Measurements from ENCODE around the gene CARD6.
"Not testable (repeated sequence)": the region's sequence is repeated elsewhere in the genome, so short reads cannot be mapped to it uniquely, and the experiment has no call there.

Gene CARD6

DNA sequence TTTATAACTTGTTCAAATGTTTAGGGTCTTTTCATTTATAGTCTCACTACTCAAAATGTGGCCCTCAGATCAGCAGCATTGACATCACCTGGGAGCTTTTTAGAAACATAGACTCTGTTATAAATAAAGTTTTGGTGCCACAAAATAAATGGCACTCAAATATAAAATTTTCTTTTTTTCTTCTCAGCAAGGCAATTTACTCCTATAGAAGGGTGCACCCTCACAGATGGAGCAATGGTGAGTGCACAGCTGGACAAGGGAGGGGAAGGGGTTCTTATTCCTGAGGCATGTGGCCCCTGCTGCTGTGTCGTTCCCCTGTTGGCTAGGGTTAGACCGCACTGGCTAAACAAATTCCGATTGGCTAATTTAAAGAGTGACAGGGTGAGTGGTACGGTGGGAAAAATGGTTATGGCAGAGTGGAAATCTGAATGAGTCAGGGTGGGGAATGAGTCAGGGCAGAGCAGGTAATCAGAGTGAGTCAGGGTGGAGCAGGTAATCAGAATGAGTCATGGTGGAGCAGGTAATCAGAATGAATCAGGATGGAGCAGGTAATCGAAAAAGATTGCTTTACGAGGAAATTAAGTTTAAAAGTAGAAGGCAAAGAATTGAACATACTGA lies 36.3 kb downstream of the CARD6 start:
- TF ChIP-seq POLR2A (IDR thresholded peaks at IDR 0.05; ENCODE audit: low read depth, low read length): no peak
- DNase-seq (ENCODE audit: insufficient read length, low spot score) (no peak), FAIRE-seq (no peak)

DNA sequence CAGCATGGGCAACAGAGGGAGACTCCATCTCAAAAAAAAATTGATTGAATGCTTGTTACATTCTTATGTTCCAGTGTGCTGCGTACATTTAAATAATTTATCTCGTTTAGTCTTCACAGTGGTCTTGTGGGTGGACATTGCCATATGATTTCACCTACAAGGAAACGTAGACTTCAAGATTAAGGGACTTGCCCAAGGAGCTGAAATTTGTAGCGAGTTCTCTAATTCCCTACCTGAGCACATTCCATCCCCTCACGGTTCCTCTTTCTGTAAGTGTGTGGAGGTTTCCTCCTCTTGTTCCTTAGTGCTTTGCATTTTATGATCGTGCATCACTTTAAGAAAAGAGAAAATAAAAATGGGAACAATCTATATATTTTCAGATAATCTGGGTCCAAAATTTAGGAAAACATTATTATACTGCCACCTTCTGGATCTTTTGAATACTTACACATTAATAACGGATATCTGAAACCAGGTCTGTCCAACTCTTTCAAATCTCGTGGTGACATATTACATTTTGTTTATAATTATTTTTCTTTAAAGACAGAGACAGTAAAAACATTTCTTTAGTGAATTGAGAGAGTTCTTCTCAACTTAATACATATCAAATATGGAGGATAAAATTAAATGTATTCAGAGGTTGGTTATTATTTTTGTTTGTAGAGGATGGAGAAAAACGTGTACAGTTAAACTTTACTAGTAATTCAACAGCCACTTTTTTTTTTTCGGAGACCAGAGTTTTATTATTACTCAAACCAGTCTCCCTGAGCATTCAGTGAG lies 38.2 kb downstream of the CARD6 start:
- peak; percentile 11 for FAIRE-seq
- TF ChIP-seq POLR2A (IDR thresholded peaks at IDR 0.05; ENCODE audit: low read depth, low read length): no peak

DNA sequence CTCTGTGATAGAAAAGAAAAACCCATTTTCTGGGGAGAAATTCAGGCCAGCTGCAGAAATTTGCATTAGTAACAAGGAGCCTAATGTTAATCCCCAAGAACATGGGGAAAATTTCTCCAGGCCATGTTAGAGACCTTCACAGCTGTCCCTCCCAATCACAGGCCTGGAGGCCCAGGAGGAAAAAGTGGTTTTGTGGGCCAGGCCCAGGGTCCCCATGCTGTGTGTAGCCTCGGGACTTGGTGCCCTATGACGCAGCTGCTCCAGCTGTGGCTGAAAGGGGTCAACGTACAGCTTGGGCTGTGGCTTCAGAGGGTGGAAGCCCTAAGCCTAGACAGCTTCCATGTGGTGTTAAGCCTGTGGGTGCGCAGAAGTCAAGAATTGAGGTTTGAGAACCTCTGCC lies 41.1 kb downstream of the CARD6 start:
- TF ChIP-seq POLR2A (IDR thresholded peaks at IDR 0.05; ENCODE audit: low read depth, low read length): no peak
- no peak for FAIRE-seq

More for the DNA sequence above, 38.2 kb downstream of the CARD6 start:
- peak; percentile 17 for DNase-seq (ENCODE audit: insufficient read length, low spot score)

DNA sequence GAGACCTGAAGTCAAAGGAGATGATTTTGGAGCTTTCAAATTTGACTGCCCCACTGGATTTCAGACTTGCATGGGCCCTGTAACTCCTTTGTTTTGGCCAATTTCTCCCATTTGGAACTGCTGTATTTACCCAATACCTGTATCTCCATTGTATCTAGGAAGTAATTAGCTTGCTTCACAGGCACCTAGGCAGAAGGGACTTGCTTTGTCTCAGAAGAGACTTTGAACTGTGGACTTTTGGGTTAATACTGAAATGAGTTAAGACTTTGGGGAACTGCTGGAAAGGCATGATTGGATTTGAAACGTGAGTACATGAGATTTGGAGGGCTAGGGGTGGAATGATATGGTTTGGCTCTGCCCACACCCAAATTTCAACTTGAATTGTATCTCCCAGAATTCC lies 41.9 kb downstream of the CARD6 start:
- DNase-seq (ENCODE audit: insufficient read length, low spot score); FAIRE-seq: not testable (repeated sequence)

More for the DNA sequence above, 41.1 kb downstream of the CARD6 start:
- no peak for DNase-seq (ENCODE audit: insufficient read length, low spot score)

DNA sequence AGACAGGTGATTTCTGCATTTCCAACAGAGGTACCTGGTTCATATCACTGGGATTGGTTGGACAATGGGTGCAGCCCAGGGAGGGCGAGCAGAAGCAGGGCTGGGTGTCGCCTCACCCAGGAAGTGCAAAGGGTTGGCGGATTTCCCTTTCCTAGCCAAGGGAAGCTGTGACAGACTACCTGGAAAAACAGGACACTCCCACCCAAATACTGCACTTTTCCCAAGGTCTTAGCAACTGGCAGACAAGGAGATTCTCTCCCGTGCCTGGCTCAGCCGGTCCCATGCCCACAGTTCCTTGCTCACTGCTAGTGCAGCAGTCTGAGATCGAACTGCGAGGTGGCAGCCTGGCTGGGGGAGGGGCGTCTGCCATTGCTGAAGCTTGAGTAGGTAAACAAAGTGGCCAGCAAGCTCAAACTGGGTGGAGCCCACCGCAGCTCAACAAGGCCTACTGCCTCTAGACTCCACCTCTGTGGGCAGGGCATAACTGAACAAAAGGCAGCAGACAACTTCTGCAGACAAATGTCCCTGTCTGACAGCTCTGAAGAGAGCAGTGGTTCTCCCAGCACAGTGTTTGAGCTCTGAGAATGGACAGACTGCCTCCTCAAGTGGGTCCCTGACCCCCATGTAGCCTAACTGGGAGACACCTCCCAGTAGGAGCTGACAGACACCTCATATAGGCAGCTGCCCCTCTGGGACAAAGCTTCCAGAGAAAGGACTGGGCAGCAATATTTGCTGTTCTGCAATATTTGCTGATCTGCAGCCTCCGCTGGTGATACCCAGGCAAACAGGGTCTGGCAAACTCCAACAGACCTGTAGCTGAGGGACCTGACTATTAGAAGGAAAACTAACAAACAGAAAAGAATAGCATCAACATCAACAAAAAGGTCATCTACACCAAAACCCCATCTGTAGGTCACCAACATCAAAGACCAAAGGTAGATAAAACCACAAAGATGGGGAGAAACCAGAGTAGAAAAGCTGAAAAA lies 54.6 kb downstream of the CARD6 start:
- not testable (repeated sequence) for DNase-seq (ENCODE audit: insufficient read length, low spot score); FAIRE-seq

DNA sequence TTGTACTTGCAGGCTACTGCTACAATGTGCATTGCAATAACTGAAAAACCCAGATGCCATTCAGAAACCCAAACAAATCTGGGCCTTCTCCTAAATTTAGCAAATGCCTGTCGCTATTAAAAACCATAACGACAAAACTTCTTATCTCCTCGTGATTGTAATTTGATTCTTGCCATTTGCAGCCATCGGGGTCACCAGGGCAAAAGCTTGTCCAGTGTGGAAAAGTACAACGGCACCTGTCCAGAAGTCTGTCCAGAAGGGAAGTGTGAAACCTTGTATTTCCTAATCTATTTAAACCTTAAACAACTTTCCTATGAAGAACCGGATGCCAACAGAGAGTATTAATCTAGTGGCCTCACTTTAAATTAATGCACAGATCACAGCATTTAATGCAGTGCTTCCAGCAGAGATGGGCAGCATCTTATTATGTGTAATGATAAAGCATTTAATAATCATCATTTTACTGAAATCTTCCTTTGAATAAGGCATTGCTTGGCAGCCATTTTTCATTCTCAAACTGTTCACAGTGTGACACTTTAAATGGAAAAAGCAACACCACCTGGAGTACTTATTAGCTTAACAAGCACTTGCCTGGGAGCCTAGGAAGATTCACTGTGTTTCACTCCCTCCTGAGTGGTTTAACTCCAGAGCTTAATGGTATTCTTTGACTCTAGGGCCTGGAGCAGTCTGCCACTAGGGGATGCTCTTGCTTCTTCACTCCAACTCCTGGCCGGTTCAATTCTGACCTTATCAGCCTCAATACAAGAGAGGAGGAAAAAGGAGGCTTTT lies 63.2 kb downstream of the CARD6 start:
- peak; percentile 53 for DNase-seq (ENCODE audit: insufficient read length, low spot score)
- TF ChIP-seq POLR2A (IDR thresholded peaks at IDR 0.05; ENCODE audit: low read depth, low read length): no peak
- peak; percentile 95 for FAIRE-seq

DNA sequence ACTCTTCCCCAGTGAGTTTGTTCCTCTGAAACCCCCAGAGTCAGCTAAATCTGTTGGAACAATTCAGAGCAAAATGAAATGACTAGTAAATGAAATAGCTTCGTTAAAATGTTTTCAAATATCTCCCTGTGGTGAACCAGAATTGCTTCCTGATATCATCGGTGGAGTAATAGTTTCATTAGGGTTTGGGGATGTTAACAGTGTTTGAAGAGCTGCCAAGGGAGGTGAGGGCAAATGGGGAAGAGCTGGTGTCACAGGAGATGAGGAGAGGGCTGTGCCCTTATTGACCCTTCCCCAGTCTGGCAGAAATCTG lies 63.8 kb downstream of the CARD6 start:
- no peak for FAIRE-seq
- no peak for TF ChIP-seq POLR2A (IDR thresholded peaks at IDR 0.05; ENCODE audit: low read depth, low read length)
- DNase-seq (ENCODE audit: insufficient read length, low spot score): no peak

DNA sequence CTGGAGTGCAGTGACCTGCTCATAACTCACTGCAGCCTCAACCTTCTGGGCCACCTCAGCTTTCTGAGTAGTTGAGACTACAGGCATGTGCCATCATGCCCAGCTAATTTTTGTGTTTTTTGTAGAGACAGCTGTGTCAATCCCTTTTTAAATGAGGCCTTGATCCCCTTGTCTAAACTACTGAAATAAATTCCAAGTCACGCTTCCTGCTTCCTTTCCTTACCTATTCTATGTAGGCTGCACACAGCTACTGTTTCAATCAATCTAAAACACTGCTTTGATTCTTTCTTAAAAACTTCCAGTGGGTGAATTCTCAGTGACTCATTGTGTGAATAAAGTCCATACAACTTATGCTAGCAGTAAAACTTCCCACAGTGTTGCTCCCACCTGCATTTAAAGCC lies 65.2 kb downstream of the CARD6 start:
- DNase-seq (ENCODE audit: insufficient read length, low spot score) (no peak), FAIRE-seq (no peak)
- no peak for TF ChIP-seq POLR2A (IDR thresholded peaks at IDR 0.05; ENCODE audit: low read depth, low read length)

DNA sequence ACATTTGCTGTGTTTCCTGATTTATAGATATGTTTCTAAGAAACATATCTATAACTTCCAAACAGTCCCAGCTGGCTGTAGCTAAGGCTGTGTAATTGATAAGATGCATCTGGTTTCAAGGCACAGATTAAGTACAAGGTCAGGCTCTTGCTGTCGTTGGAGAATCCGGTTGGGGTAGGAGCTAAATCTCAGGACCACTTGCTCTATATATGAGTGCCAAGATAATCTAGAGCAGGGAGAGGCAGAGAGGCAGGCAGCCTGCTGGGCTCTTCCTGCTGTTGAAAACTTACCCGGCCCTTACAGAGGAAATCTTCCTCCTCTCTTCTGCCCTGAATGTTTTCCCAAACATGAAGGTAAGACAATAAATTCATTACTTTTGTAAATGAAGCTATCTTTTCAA lies 68.1 kb downstream of the CARD6 start, which contains the start of gene C7:
TSS of gene C7 (plus strand) at position 234 of the 400 bp plus-strand sequence. CDS start at position 348, 114 bp downstream.
- no peak for DNase-seq (ENCODE audit: insufficient read length, low spot score)
- no peak for FAIRE-seq
- no peak for TF ChIP-seq POLR2A (IDR thresholded peaks at IDR 0.05; ENCODE audit: low read depth, low read length)

DNA sequence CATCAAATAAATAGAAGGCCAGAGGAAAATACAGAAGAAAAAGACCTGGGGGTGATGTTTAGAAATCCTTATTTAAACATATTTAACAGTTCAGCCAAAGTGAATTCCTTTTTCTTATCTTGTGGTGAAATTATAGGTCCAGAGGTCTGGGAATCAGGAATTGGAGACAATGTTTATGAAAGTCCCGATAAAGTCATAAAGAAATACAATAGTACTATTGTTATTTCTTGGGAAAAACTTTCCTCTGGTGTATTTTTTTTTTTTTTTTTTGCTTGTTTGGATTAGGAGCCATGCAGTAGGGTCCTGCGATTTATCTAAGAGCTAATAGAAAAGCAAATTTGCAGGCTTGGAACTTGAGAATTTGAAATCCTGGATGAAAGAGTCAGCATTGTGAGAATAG lies 68.6 kb downstream of the CARD6 start:
- TF ChIP-seq POLR2A (IDR thresholded peaks at IDR 0.05; ENCODE audit: low read depth, low read length): no peak
- DNase-seq (ENCODE audit: insufficient read length, low spot score) (no peak), FAIRE-seq (no peak)

Data from H54 (cell line).